Occipital lobe (tissue), 2 donors: Measurements from ENCODE around the gene PRDM2. TPM values are rescaled to one million over a fixed set of nuclear protein-coding genes. Genes with fewer than 3 reads are reported as not detected.

ENCODE experiments used
- DNase-seq: peaks from one replicate; lab custom pipeline; 2025; lab: John Stamatoyannopoulos, UW
- total RNA-seq: library from RNA; depleted of rRNA; stranded (reverse); fragments of >200 nt; gene quantifications from one replicate; pipeline ENCODE4 v1.2.3, GENCODE V29; 2014

The PRDM2 gene
- total RNA-seq, 1 donor from 2014 or later = 36.8 TPM

GRCh38 chr1:13732971-13733667, 33.1 kb downstream of the PRDM2 start:
- no peak for DNase-seq

- no peak for DNase-seq
These were observed 33.7 kb downstream of the PRDM2 start for GRCh38 chr1:13733711-13734110.

GRCh38 chr1:13735168-13735930, 35.4 kb downstream of the PRDM2 start:
- peak; percentile 24 for DNase-seq

GRCh38 chr1:13737398-13737797, 37.4 kb downstream of the PRDM2 start:
- DNase-seq = no peak

- no peak for DNase-seq
These were observed 46.4 kb downstream of the PRDM2 start for GRCh38 chr1:13746342-13746741.

- DNase-seq = peak; percentile 94
These were observed 48.9 kb downstream of the PRDM2 start for GRCh38 chr1:13748610-13749505.

GRCh38 chr1:13749543-13750341, 49.8 kb downstream of the PRDM2 start:
- DNase-seq = no peak

- no peak for DNase-seq
These were observed 51.5 kb downstream of the PRDM2 start for GRCh38 chr1:13751458-13751871.

GRCh38 chr1:13751985-13752384, 52.0 kb downstream of the PRDM2 start:
- DNase-seq = no peak

- no peak for DNase-seq
These were observed 52.9 kb downstream of the PRDM2 start for GRCh38 chr1:13752852-13753251.

- no peak for DNase-seq
These were observed 53.8 kb downstream of the PRDM2 start for GRCh38 chr1:13753636-13754402.

- no peak for DNase-seq
These were observed 54.6 kb downstream of the PRDM2 start for GRCh38 chr1:13754510-13755103.

- DNase-seq = no peak
These were observed 56.7 kb downstream of the PRDM2 start for GRCh38 chr1:13756557-13757315.

GRCh38 chr1:13757693-13758092, 57.7 kb downstream of the PRDM2 start:
- DNase-seq = no peak

GRCh38 chr1:13759072-13759471, 59.1 kb downstream of the PRDM2 start:
- DNase-seq = no peak

GRCh38 chr1:13760340-13760739, 60.4 kb downstream of the PRDM2 start:
- DNase-seq = no peak

- DNase-seq = no peak
These were observed 60.9 kb downstream of the PRDM2 start for GRCh38 chr1:13760921-13761320.

GRCh38 chr1:13761883-13762282, 61.9 kb downstream of the PRDM2 start:
- DNase-seq = no peak

GRCh38 chr1:13762642-13763041, 62.7 kb downstream of the PRDM2 start:
- no peak for DNase-seq
